Subcutaneous adipose tissue (tissue), 4 donors: ENCODE results near the gene TTC3. TPM values are rescaled to one million over a fixed set of nuclear protein-coding genes. Genes with fewer than 3 reads are reported as not detected.

Experiments
- CTCF ChIP-seq: fragments of 450-650 bp; IDR thresholded peaks from one replicate; pipeline ENCODE4 v1.5.1; 2016; ENCODE audit warnings: low read depth, mild to moderate bottlenecking, control low read depth, antibody characterized with exemption, moderate library complexity
- small RNA-seq: library from RNA; depleted of rRNA; stranded (forward); fragments of <200 nt; gene quantifications from one replicate; pipeline ENCODE3, GENCODE V24; 2016
- total RNA-seq, 4 donors: library from RNA; depleted of rRNA; stranded (reverse); fragments of >200 nt; gene quantifications; one replicate each; pipeline ENCODE4 v1.1.0, GENCODE V29; 2016

The TTC3 gene
- total RNA-seq, 4 donors from 2014 or later = 179 to 309 (median 223) TPM

DNA sequence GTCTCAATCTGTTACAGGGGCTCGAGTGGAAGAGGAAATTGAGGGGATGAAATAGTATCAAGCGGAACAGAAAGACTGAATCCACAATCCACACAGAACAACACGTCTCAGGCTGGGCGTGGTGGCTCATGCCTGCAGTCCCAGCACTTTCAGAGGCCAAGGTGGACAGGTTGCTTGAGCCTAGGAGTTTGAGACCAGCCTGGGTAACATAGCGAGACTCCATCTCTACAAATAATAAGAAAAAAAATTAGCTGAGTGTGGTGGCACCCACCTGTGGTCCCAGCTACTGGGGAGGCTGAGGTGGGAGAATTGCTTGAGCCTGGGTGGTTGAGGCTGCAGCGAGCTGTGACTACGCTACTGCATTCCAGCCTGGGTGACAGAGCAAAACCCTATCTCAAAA is 168.4 kb downstream of the TTC3 start:
- TF ChIP-seq CTCF = no peak

DNA sequence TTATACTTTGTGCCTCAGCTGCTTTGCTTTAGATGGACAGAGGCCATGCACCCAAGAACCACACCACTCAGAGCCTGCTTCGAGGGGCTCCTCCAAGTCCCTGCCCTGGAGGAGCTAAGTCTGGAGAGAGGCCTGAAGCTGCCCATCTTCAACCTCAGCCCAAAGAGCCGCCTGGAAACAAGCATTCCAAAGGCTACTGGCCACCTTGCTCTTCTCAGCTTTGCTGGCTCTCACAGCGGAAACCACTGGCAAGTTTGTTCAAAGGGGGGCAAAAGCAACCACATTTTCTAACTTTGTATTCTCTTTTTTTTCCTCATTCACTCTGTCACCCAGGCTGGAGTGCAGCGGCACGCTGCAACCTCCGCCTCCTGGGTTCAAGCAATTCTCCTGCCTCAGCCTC is 170.9 kb downstream of the TTC3 start:
- TF ChIP-seq CTCF = no peak

GRCh38 chr21:37244501-37245095 is 171.5 kb downstream of the TTC3 start:
- no peak for TF ChIP-seq CTCF

GRCh38 chr21:37245151-37245550 is 172.1 kb downstream of the TTC3 start:
- no peak for TF ChIP-seq CTCF

GRCh38 chr21:37248298-37248697 is 175.2 kb downstream of the TTC3 start:
- TF ChIP-seq CTCF = no peak

DNA sequence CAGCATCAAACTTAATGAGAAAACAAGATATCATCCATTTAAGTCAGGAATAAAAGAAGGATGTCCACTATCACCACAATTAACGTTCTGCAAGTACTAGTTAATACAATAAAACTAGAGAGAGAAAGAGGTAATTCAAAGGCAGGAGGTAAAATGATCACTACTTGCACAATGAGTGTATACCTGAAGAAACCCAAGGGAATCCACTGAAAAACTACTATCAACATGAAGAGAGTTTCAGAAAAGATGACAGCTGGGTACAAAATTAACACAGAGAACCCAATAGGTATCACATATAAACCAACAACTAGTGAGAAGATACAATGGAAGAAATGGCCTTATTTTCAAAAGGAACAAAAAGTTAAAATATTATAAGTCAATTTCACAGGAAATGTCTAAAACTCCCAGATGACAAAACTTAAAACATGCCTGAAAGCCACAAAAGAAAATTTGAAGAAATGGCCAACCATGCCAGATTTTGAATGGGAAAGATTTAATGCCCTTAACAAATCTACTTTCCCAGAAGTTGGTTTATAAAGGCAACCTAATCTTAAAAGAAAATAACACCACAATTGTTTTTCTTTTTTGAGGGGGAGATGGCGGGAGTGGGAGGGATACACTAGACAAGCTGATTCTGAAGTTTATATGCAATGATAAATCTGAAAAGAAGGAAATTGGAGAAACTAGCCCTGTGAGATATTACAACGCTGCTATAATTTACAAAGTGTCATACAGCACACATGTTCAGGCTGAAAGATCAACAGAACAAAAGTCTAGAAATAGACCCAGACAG is 176.3 kb downstream of the TTC3 start:
- TF ChIP-seq CTCF = no peak

- no peak for TF ChIP-seq CTCF
These were observed 178.2 kb downstream of the TTC3 start for GRCh38 chr21:37251294-37251634.

Small RNA genes lying within 50 kb of the gene (small RNA-seq; reads per million reads assigned to genes)
- not detected for gene RN7SL678P
- gene RNU6-696P = not detected

Other genes starting within 250 kb of the TTC3 start
- gene HLCS, start 106.6 kb upstream of the TTC3 start, total RNA-seq = 10 to 100 TPM; 14.6 to 30.3 (median 23.7) TPM
- gene RIPPLY3, start 66.6 kb upstream of the TTC3 start, total RNA-seq = not detected
- gene PIGP, start 183 bp upstream of the TTC3 start, total RNA-seq = 10 to 100 TPM; 26.6 to 73.5 (median 28.8) TPM
- gene VPS26C, start 194.1 kb downstream of the TTC3 start, total RNA-seq = 100 to 1,000 TPM in 1 of 4 donors, 10 to 100 TPM in 3; 67.8 to 102 (median 78.9) TPM